HG03521 (cell line): ENCODE results near the gene UBE4A.
A peak's percentile ranks its signal among the peaks of the same experiment; 100 is the strongest.

Experiments used
- ATAC-seq: cut with Tn5 transposase; IDR thresholded peaks from one replicate; pipeline ENCODE4 v1.9.1; 2021; ENCODE audit warnings: mild to moderate bottlenecking, moderate library complexity; ENCODE audit not compliant: unreplicated experiment

Gene UBE4A

DNA sequence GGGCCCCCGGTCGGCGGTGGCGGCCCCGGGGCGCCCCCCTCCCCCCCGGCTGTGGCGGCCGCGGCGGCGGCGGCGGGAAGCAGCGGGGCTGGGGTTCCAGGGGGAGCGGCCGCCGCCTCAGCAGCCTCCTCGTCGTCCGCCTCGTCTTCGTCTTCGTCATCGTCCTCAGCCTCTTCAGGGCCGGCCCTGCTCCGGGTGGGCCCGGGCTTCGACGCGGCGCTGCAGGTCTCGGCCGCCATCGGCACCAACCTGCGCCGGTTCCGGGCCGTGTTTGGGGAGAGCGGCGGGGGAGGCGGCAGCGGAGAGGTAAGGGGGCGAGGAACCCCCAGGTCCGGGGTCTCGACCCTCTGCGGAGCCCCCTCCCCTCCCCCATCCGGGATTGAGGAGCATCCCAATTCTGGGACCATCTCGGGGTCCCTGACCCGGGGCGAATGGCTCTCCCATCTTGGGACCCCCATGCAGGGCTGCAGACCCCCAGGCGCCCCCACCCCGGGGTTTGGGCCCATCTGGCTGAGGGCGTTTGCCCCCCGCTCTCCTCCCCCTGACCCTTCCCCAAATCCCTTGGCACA, 77.3 kb downstream of the UBE4A start:
- peak; percentile 5 for ATAC-seq

- ATAC-seq: no peak
These were observed 78.1 kb downstream of the UBE4A start for GRCh38 chr11:118437208-118438125.

- no peak for ATAC-seq
These were observed 79.0 kb downstream of the UBE4A start for GRCh38 chr11:118438314-118438931.

DNA sequence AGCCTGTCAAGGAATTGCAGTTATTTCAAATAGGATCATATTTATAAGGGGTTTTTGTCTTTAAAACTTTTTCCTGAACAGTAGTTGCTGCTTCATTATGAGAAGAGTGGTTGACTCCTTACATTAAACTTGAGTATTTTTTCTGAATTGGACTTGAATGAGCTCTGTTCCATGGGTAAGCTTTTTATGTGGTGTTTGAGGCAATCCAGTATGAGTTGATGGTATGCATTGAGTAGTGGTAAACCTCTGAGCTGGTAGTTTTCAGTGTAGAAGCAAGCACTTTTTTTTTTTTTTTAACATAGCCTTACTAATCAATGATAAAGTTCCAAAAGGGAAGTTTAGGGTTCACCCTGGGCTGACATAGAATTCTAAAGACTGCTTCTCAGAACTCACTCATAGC, 80.2 kb downstream of the UBE4A start:
- ATAC-seq: no peak

DNA sequence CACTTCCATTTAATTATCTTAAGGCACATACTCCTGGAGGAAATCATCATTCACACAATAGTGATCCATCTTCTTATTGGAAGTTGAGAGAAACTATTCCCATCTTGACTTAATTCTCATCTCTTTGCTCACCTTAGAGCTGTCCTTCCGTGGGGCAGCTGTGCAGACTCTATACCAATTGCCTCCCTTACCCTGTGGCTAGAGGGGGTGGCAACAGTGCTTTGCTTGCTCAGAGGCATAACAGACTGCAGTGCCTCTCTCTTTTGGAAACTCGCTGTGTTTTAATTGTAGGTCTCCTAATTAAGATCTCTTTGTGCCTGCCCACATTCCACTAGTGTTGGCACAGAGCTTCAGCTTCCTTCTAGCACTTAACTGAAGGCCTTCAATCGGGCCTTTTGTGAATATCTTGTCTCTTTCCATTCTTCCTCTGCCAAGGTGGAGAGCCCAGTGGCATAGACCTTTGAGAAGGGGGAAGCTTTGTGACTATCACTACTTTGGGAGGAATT, 82.4 kb downstream of the UBE4A start:
- ATAC-seq: no peak

GRCh38 chr11:118442301-118442700, 82.9 kb downstream of the UBE4A start:
- no peak for ATAC-seq

- ATAC-seq: no peak
These were observed 83.6 kb downstream of the UBE4A start for GRCh38 chr11:118442908-118443589.

- no peak for ATAC-seq
These were observed 84.3 kb downstream of the UBE4A start for GRCh38 chr11:118443590-118444218.

DNA sequence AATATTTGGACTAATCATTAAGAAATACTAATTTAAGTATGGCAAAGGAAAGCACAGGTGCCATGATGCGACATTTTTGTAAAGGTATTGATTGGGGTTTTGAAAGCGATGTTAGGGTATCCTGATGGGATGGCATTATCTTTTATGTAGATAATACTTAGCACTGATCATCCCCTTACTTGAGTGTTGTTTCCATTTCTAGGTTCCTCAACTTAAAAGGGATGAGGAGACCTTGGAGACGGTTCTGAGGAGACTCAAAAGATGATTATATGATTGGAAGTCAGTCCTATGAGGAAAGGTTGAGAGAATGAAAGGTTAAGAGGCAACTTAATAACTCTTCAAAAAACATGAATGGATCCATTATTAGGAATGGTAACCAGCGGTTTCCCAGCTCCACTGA, 88.0 kb downstream of the UBE4A start:
- ATAC-seq: no peak

- peak; percentile 72 for ATAC-seq
These were observed 88.9 kb downstream of the UBE4A start for GRCh38 chr11:118448294-118448693.
